Lower lobe of right lung (tissue), 2 donors: ENCODE data around the gene OTOG. TPM values are rescaled to one million over a fixed set of nuclear protein-coding genes. Genes with fewer than 3 reads are reported as not detected.

ENCODE experiments used
- ATAC-seq, 2 donors: fragments of 200-7000 bp; cut with Tn5 transposase; one replicate each; pipeline ENCODE4 v1.9.1; 2020 to 2022; ENCODE audit warnings: mild to moderate bottlenecking in 2 of 2, moderate library complexity in 2 of 2
- DNase-seq: peaks from one replicate; pipeline ENCODE4 v3.0.0-alpha.2; 2020
- H3K27ac ChIP-seq: fragments of 200-600 bp; one replicate; pipeline ENCODE4 v1.8.0; 2022
- H3K27me3 ChIP-seq: fragments of 200-600 bp; one replicate; pipeline ENCODE4 v1.8.0; 2022; ENCODE audit warnings: low read depth
- H3K36me3 ChIP-seq: fragments of 200-600 bp; one replicate; pipeline ENCODE4 v1.8.0; 2022; ENCODE audit warnings: mild to moderate bottlenecking
- H3K4me1 ChIP-seq: fragments of 200-600 bp; one replicate; pipeline ENCODE4 v1.8.0; 2022
- H3K4me3 ChIP-seq: fragments of 200-600 bp; one replicate; pipeline ENCODE4 v1.8.0; 2022; ENCODE audit warnings: mild to moderate bottlenecking
- H3K9me3 ChIP-seq: fragments of 200-600 bp; one replicate; pipeline ENCODE4 v1.8.0; 2022
- CTCF ChIP-seq: fragments of 200-600 bp; IDR thresholded peaks from one replicate; pipeline ENCODE4 v1.8.0; 2022; ENCODE audit warnings: antibody characterized with exemption, mild to moderate bottlenecking
- intact Hi-C: fragments of 100-400 bp; cut with DNase I; formaldehyde crosslinking; loops from one replicate; pipeline ENCODE4 v1.11.0; 2022
- total RNA-seq: library from RNA; stranded (reverse); fragmentation: NEBNext Ultra II Directional; extraction: Animal tissue kit (Norgen Biotek cat#: 25700); gene quantifications from one replicate; pipeline ENCODE4 v1.2.1, GENCODE V29; 2021
- donor health status: DM: no; HTN: yes; CAD: no; lungs with severe emphysema.

OTOG gene
- total RNA-seq, 1 donor from 2014 or later = not detected

- ATAC-seq = no peak
- Histone ChIP-seq H3K4me3 (no peak overlapping the region), H3K27ac (no peak overlapping the region), H3K36me3 (no peaks in the 10 kb centered on the region), H3K9me3 (no peaks in the 10 kb centered on the region), H3K4me1 (no peaks in the 10 kb centered on the region), H3K27me3 (no peaks in the 10 kb centered on the region)
- no peak for TF ChIP-seq CTCF
- intact Hi-C loops = no loop called here
- DNase-seq = no peak
These were observed 17.6 kb downstream of the OTOG start for GRCh38 chr11:17564687-17565042.

GRCh38 chr11:17568944-17569343 is 21.9 kb downstream of the OTOG start:
- H3K27me3 ChIP-seq = no peaks in the 10 kb centered on the region
- intact Hi-C loops = no loop called here
- DNase-seq (no peak), ATAC-seq (no peak)
- no peak overlapping the region for H3K27ac ChIP-seq
- TF ChIP-seq CTCF = no peak
- no peaks in the 10 kb centered on the region for H3K4me1 ChIP-seq
- H3K36me3 ChIP-seq = no peaks in the 10 kb centered on the region
- no peaks in the 10 kb centered on the region for H3K9me3 ChIP-seq
- no peak overlapping the region for H3K4me3 ChIP-seq

GRCh38 chr11:17570034-17570433 is 23.0 kb downstream of the OTOG start:
- no peak for DNase-seq
- intact Hi-C loops = no loop called here

GRCh38 chr11:17571431-17572358 is 24.6 kb downstream of the OTOG start:
- H3K4me3 ChIP-seq = no peak overlapping the region
- no peaks in the 10 kb centered on the region for H3K27me3 ChIP-seq
- ATAC-seq = no peak
- H3K27ac ChIP-seq = no peak overlapping the region
- DNase-seq = no peak
- H3K4me1 ChIP-seq = no peaks in the 10 kb centered on the region
- no peaks in the 10 kb centered on the region for H3K36me3 ChIP-seq
- no peaks in the 10 kb centered on the region for H3K9me3 ChIP-seq
- intact Hi-C loops = no loop called here
- no peak for TF ChIP-seq CTCF

More at GRCh38 chr11:17570034-17570433, 23.0 kb downstream of the OTOG start:
- no peaks in the 10 kb centered on the region for H3K36me3 ChIP-seq
- H3K27me3 ChIP-seq = no peaks in the 10 kb centered on the region
- no peak overlapping the region for H3K27ac ChIP-seq
- no peak for ATAC-seq
- TF ChIP-seq CTCF = no peak
- H3K9me3 ChIP-seq = no peaks in the 10 kb centered on the region
- H3K4me3 ChIP-seq = no peak overlapping the region
- H3K4me1 ChIP-seq = no peaks in the 10 kb centered on the region

GRCh38 chr11:17572359-17572690 is 25.3 kb downstream of the OTOG start:
- no peaks in the 10 kb centered on the region for H3K36me3 ChIP-seq
- intact Hi-C loops = no loop called here
- ATAC-seq = no peak
- no peak overlapping the region for H3K4me3 ChIP-seq
- H3K9me3 ChIP-seq = no peaks in the 10 kb centered on the region
- no peak for DNase-seq
- TF ChIP-seq CTCF = no peak
- H3K4me1 ChIP-seq = no peaks in the 10 kb centered on the region
- no peaks in the 10 kb centered on the region for H3K27me3 ChIP-seq
- no peak overlapping the region for H3K27ac ChIP-seq
